AG08395 (cell line): ENCODE measurements around the gene LTF.
"Not testable (repeated sequence)": the region's sequence is repeated elsewhere in the genome, so short reads cannot be mapped to it uniquely, and the experiment has no call there.

Experiments used
- DNase-seq: peaks from one replicate; pipeline ENCODE4 v3.0.0; 2012; ENCODE audit warnings: mixed read lengths, low spot score

Gene LTF

DNA sequence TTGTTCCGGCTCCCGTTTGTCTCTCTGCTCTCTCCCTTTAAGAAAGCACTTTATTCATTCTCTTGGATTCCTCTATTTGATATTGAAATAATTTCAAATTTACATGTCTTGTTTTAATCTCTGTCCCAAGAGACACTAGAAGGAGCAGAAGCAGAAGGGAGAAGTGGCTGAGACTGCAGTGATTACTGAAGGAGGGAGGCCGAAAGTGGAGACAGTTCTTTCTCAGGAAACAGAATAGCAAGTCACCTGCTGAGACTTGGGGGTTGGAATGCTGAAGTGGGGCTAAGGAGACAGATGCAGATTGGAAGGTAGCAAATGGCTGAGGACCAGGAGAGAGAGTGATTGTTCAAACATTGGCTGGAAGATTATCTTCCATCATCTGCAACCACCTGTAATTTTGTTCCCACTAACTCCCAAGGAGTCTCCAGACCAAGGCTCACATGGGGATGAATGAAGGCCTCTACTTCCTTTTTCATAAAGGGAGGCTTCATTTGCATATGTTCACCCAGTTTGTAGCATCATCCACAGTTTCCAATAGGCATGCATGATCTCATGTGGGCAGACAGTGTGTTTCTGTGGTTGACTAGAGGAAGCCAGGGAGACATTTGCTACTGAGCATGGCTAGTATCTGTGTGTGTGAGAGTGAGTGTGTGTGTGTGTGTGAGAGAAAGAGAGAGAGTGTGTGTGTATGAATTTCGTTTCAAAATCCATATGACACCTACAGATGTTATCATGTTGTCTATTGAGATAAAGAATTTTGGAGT is 24.0 kb downstream of the LTF start:
- DNase-seq: no peak

DNA sequence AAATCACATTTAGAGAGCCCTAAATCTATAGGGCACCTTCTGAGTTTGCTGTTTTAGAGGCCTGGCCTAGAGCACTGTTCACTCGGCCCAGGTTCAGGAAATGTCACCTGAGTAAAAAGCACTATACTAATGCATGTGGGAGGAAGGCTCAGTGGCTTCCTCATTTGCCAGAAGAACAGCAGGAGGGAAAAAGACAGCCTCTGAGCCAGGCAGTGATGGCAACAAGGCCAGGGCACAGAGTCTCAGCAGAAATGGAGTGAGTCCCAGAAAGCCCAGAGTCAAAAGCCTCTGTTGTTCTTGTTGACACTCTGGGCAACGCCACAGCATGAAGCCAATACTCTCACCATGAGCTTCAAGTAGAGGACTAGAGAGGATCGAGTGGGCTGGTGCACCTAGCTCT is 25.9 kb downstream of the LTF start:
- DNase-seq: no peak

GRCh38 chr3:46435081-46435726 is 29.5 kb downstream of the LTF start:
- DNase-seq: no peak

- DNase-seq: no peak
Observed at GRCh38 chr3:46433841-46434240, 30.9 kb downstream of the LTF start.

- DNase-seq: not testable (repeated sequence)
Observed at GRCh38 chr3:46433118-46433517, 31.6 kb downstream of the LTF start.

GRCh38 chr3:46431905-46432304 is 32.8 kb downstream of the LTF start:
- not testable (repeated sequence) for DNase-seq

GRCh38 chr3:46430879-46431278 is 33.8 kb downstream of the LTF start:
- not testable (repeated sequence) for DNase-seq

DNA sequence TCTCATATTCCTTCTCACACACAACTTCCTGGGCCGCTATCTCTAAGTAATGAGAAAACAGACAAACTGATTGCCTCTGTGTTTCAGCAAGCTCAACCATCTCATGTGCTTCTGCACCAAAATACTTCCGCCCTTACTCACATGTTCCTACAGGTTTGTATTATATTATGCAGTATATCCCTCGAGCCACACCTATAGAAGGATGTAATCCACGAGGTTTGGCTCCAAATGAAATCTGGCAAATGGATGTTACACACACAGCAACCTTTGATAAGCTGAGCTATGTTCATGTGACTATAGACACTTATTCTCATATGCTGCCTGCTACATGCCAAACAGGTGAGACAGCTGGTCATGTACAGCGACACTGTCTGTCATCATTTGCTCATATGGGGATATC is 35.0 kb downstream of the LTF start:
- DNase-seq: no peak

- no peak for DNase-seq
Observed at GRCh38 chr3:46429250-46429649, 35.5 kb downstream of the LTF start.

DNA sequence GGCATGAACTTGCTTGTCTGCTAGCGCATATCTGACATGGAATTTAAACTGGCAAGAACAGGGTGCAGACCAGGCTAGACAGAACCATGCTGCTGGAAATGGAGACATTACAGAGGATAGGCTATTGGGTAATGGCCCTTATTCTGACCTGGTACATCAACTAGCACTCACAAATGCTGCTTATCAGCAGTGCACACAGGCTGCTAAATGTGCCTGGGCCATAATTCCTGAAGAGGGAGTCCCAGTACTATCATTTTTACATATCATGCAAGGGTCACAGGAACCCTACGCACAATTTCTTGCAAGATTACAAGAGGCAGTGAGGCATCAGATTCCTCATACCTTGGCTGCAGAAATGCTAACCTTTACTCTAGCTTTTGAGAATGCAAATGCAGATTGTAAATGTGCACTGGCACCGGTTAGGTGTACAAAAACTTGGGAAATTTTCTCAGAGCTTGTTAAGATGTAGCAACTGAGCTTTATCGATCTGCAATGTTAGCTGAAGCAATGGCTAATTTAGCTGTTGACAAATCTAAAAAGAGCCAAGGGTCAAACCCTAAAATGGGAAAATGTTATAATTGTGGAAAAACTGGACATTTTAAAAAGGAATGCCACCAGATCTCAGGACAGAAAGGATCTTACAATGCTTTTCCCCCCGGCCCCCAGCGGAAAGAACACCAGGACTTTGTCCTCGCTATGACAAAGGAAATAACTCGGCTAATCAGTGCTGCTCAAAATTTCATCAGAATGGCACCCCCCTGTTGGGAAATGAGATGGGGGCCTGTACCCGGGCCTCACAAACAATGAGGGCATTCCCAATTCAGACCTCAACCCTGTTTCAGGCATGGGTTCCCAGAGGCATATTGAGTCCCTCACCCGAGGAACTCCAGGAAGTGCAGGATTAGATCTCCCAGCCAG is 36.5 kb downstream of the LTF start:
- DNase-seq: no peak

DNA sequence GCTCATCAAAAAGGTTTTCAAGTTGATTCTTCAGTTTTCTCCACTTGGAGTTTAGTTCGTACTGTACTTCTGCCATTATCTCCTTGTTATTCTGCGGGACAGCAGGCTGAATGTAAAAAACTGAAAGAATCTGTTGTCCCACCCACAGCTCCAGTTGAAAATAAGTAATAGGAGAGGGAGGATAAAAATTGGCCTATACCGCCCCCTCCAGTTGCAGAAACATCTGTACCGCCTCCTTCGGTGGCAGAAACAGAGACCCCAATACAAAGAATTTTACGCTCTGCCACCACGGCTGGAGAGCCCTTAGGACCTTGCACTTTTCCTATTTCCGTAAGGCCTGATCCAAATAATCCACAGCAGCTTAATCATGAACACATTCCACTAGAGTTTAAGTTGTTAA is 37.3 kb downstream of the LTF start:
- not testable (repeated sequence) for DNase-seq

DNA sequence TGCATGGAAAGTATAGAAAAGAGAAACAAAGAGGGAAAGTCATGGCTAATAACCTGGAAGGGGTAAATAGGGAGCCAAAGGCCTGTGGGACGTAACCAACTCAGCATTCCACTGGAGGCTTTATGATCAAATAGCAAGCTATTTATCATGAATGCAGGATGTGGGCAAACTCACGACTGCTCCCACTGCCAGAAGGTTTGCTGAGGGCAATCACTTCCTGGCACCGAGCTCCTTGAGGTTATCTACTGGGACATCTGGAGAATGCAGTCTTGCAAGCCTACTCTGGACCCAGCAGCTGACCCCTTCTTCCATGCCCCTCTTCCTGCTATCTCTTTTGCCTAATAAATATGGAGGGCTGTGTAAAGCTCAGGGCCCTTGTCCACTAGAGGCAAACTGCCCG is 38.2 kb downstream of the LTF start:
- DNase-seq: not testable (repeated sequence)

- no peak for DNase-seq
Observed at GRCh38 chr3:46423588-46423987, 41.1 kb downstream of the LTF start.

GRCh38 chr3:46422617-46423016 is 42.1 kb downstream of the LTF start:
- no peak for DNase-seq

- DNase-seq: no peak
Observed at GRCh38 chr3:46420931-46421330, 43.8 kb downstream of the LTF start.

- no peak for DNase-seq
Observed at GRCh38 chr3:46419816-46420215, 44.9 kb downstream of the LTF start.

DNA sequence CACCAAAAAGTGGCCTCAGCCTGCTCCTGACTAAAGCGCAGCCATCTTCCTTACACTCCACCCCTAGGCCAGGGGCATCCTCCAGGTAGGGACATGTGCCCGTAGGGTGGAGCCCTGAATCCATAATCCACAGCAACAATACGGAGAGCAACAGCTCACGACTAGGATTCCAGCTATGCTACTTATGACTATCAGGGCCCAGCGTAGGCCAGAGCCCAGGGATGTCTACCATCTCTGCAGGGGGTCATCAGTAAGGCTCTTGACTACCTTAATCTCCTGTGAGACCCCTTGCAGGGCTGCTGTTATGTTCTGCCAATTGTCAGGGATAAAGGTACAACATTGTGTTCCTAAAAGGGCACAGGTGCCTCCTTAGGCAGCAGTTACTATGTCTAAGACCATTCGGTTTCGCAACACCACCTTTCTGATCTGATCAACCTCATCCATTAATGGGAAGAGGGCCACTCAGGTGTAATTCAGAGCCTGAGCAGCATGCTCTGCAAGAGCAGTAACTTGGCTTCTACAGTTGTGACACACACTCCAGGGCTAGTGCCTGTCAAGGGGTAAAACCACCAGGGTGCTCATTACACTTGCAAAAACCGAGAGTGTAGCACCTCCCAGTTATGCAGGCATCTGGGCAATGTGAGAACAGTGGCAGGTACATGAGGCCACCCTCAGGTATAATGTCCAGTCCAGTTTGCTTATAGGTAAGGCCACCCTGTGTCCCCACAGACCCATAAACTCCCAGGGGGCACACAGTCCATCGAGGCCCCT is 46.7 kb downstream of the LTF start:
- DNase-seq: no peak

DNA sequence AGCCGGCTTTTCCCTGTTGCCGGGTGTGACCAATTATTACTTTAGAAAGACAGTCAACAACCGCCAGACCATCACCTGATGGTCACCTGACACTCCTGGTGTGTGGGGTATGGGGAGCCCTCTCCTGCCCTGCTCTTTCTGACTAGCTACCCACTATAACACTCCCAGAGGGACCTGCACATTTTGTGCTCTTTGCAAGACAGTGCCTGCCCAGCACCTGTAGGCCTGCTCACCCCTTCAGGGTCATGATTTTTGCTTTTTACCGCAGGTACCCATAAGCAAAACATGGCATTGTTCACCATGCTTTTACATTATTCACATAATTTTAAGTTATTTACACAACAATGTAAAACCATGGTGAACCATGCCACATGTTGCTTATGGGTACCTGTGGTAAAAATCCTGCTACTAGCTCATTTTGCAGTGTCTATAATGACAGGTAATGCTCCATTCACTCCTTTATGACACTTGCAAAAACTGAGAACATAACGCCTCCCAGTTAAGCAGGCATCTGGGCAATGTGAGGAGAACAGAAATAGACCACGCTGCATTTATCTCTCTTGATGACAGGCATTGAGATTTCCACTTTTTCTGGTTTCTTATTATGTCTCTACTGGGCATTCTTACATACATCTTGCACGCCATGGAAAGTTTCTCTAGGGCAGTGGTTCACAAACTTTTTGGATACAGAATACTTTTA is 47.7 kb downstream of the LTF start:
- no peak for DNase-seq

- DNase-seq: no peak
Observed at GRCh38 chr3:46416125-46416810, 48.4 kb downstream of the LTF start.

DNA sequence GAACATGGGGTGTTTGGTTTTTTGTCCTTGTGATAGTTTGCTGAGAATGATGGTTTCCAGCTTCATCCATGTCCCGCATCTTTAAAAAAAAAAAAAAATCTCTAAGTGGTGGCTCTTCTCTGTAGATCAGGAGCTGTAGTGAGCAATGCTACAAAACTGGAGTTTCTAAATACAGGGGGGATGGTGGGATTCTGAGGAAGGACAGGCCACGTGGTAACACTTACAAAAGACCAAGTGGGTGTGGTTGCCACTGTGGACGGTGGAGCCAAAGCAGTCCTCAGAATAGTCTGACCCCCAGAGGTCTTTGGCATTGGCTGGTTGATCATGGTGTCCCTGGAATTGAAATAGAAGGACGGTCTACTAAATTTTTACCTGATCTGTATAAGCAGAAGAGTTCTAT is 50.0 kb downstream of the LTF start:
- DNase-seq: no peak

GRCh38 chr3:46413951-46414350 is 50.8 kb downstream of the LTF start:
- DNase-seq: no peak
